Activated naive CD8-positive, alpha-beta T cell treated with anti-CD3 and anti-CD28 coated beads for 36 hours (primary cell): Measurements from ENCODE around the gene CCND2. TPM values are rescaled to one million over a fixed set of nuclear protein-coding genes. Genes with fewer than 3 reads are reported as not detected.

Source experiments
- DNase-seq: peaks from one replicate; pipeline ENCODE4 v3.0.0; 2021
- H3K27ac Mint-ChIP-seq: one replicate; pipeline ENCODE4 v1.8.0; 2022; ENCODE audit warnings: mild to moderate bottlenecking, moderate library complexity, mixed read lengths
- H3K27me3 Mint-ChIP-seq: one replicate; pipeline ENCODE4 v1.8.0; 2022; ENCODE audit warnings: mild to moderate bottlenecking, mixed read lengths
- H3K36me3 Mint-ChIP-seq: one replicate; pipeline ENCODE4 v1.8.0; 2021; ENCODE audit warnings: mild to moderate bottlenecking, mixed read lengths
- H3K4me1 Mint-ChIP-seq: one replicate; pipeline ENCODE4 v1.8.0; 2021; ENCODE audit warnings: mixed read lengths
- H3K4me3 Mint-ChIP-seq: one replicate; pipeline ENCODE4 v1.8.0; 2022; ENCODE audit warnings: mild to moderate bottlenecking, moderate library complexity, mixed read lengths
- H3K9me3 Mint-ChIP-seq: one replicate; pipeline ENCODE4 v1.8.0; 2022; ENCODE audit warnings: mixed read lengths
- total RNA-seq, 2 experiments: library from RNA; stranded (reverse); gene quantifications; one replicate each; pipeline ENCODE4 v1.2.3, GENCODE V29; 2021

The CCND2 gene
- total RNA-seq, 2 experiments from 2014 or later, result 749 TPM

GRCh38 chr12:4308334-4308950, 34.9 kb downstream of the CCND2 start:
- H3K36me3 Mint-ChIP-seq, result peaks cover 30% of the 10 kb centered on the region
- no peaks in the 10 kb centered on the region for H3K27me3 Mint-ChIP-seq
- H3K4me3 Mint-ChIP-seq, result no peak overlapping the region
- peaks cover 15% of the 10 kb centered on the region for H3K4me1 Mint-ChIP-seq
- H3K9me3 Mint-ChIP-seq, result no peaks in the 10 kb centered on the region
- DNase-seq, result no peak
- no peak overlapping the region for H3K27ac Mint-ChIP-seq

- Mint-ChIP-seq H3K27me3 (no peaks in the 10 kb centered on the region), H3K9me3 (no peaks in the 10 kb centered on the region), H3K4me1 (peaks cover 10% of the 10 kb centered on the region), H3K27ac (no peak overlapping the region), H3K36me3 (peaks cover 17% of the 10 kb centered on the region), H3K4me3 (no peak overlapping the region)
- DNase-seq, result no peak
Measured at GRCh38 chr12:4311776-4312175, 38.2 kb downstream of the CCND2 start.

- DNase-seq, result no peak
- Mint-ChIP-seq H3K27me3 (no peaks in the 10 kb centered on the region), H3K9me3 (no peaks in the 10 kb centered on the region), H3K4me1 (peaks cover 5% of the 10 kb centered on the region), H3K36me3 (peaks cover 15% of the 10 kb centered on the region), H3K27ac (no peak overlapping the region), H3K4me3 (no peak overlapping the region)
Measured at GRCh38 chr12:4312251-4312650, 38.7 kb downstream of the CCND2 start.

- Mint-ChIP-seq H3K4me3 (peak overlapping the region; percentile 86), H3K36me3 (peaks cover 9% of the 10 kb centered on the region), H3K27ac (peak overlapping the region; percentile 87), H3K27me3 (no peaks in the 10 kb centered on the region), H3K4me1 (peaks cover 33% of the 10 kb centered on the region), H3K9me3 (no peaks in the 10 kb centered on the region)
- DNase-seq, result no peak
Measured at GRCh38 chr12:4320497-4320852, 46.9 kb downstream of the CCND2 start.

- Mint-ChIP-seq H3K27me3 (no peaks in the 10 kb centered on the region), H3K27ac (peak within 1 kb of the TSS; percentile 87), H3K4me3 (peak within 1 kb of the TSS; percentile 86), H3K9me3 (no peaks in the 10 kb centered on the region), H3K36me3 (peaks cover 9% of the 10 kb centered on the region), H3K4me1 (peaks cover 35% of the 10 kb centered on the region)
- peak; percentile 97 for DNase-seq
Measured at GRCh38 chr12:4320853-4321701, 47.5 kb downstream of the CCND2 start, which contains the start of gene TIGAR. Gene TIGAR, plus strand, starts transcription at chr12:4321213. Its CDS starts 59 bp downstream, at chr12:4321272.

- peaks cover 39% of the 10 kb centered on the region for H3K4me1 Mint-ChIP-seq
- peak overlapping the region; percentile 86 for H3K4me3 Mint-ChIP-seq
- DNase-seq, result no peak
- no peaks in the 10 kb centered on the region for H3K27me3 Mint-ChIP-seq
- H3K36me3 Mint-ChIP-seq, result peaks cover 12% of the 10 kb centered on the region
- no peak overlapping the region for H3K27ac Mint-ChIP-seq
- no peaks in the 10 kb centered on the region for H3K9me3 Mint-ChIP-seq
Measured at GRCh38 chr12:4322726-4323125, 49.2 kb downstream of the CCND2 start.

Other genes starting within 250 kb of the CCND2 start
- gene TIGAR, start 47.5 kb downstream of the CCND2 start, total RNA-seq, result 10 to 100 TPM; 14.0 to 15.8 TPM
- not detected for gene FGF23, start 106.0 kb downstream of the CCND2 start, total RNA-seq
- not detected for gene FGF6, start 172.1 kb downstream of the CCND2 start, total RNA-seq